H1 (cell line): ENCODE results near the gene HACD1. TPM values are rescaled to one million over a fixed set of nuclear protein-coding genes. Genes with fewer than 3 reads are reported as not detected.

Experiments
- CTCF ChIA-PET: fragments of 300-600 bp; sonication (Branson Sonifier 250); formaldehyde crosslinking; loops from one replicate; lab custom pipeline; 2021; ENCODE audit not compliant: partially characterized antibody; lab: Charles Lee
- POLR2A ChIA-PET: fragments of 300-600 bp; sonication (Branson Sonifier 250); formaldehyde crosslinking; loops from one replicate; lab custom pipeline; 2021; ENCODE audit warnings: inconsistent platforms; ENCODE audit not compliant: partially characterized antibody; lab: Charles Lee
- DNase-seq, 2 experiments: peaks; one replicate each; pipeline versions ENCODE4 v3.0.0 to v3.0.0-alpha.2; 2010 to 2022; ENCODE audit warnings: low spot score in 2 of 2, low read depth in 1 of 2, mixed read lengths in 1 of 2
- FAIRE-seq: peaks from 2 replicates; lab custom pipeline; 2011; peaks lifted over from hg19 to GRCh38; lab: Jason Lieb, UNC
- H2AFZ ChIP-seq: 2 replicates; pipeline ENCODE4 v1.8.1; 2012; ENCODE audit warnings: low read length, inconsistent platforms
- H2AK5ac ChIP-seq: 2 replicates; pipeline ENCODE4 v1.6.1; 2013; ENCODE audit warnings: low read depth, low read length
- H2BK120ac ChIP-seq: replicated peaks from 2 replicates; pipeline ENCODE3; 2013; ENCODE audit warnings: low read depth, low read length, inconsistent platforms
- H2BK12ac ChIP-seq: 2 replicates; pipeline ENCODE4 v1.6.1; 2013; ENCODE audit warnings: low read depth, low read length
- H2BK15ac ChIP-seq: 2 replicates; pipeline ENCODE4 v1.6.1; 2013; ENCODE audit warnings: low read length
- H2BK20ac ChIP-seq: 2 replicates; pipeline ENCODE4 v1.6.1; 2013; ENCODE audit warnings: low read length
- H2BK5ac ChIP-seq: 2 replicates; pipeline ENCODE4 v1.6.1; 2013; ENCODE audit warnings: low read depth, low read length
- H3K14ac ChIP-seq: 2 replicates; pipeline ENCODE4 v1.6.1; 2013; ENCODE audit warnings: inconsistent platforms; ENCODE audit not compliant: insufficient read length
- H3K18ac ChIP-seq: 2 replicates; pipeline ENCODE4 v1.6.1; 2013; ENCODE audit warnings: low read length; ENCODE audit errors: extremely low read depth
- H3K23ac ChIP-seq: 2 replicates; pipeline ENCODE4 v1.6.1; 2013; ENCODE audit warnings: inconsistent platforms; ENCODE audit not compliant: insufficient read length
- H3K23me2 ChIP-seq: 2 replicates; pipeline ENCODE4 v1.6.1; 2013; ENCODE audit warnings: low read depth, low read length
- H3K27ac ChIP-seq: 2 replicates; pipeline ENCODE4 v1.6.1; 2011; ENCODE audit warnings: low read depth, low read length, inconsistent platforms
- H3K27me3 ChIP-seq, 4 experiments: replicated peaks in 1 of 4; 1 replicate in 1 of 4; 2 replicates in 3 of 4; pipeline versions ENCODE4 v1.6.1 to v1.8.1; 2011 to 2013; ENCODE audit warnings: low read length in 3 of 4, mild to moderate bottlenecking in 3 of 4, inconsistent platforms in 2 of 4, mixed read lengths in 2 of 4, moderate library complexity in 1 of 4; ENCODE audit not compliant: control insufficient read depth in 3 of 4, insufficient read depth in 3 of 4; ENCODE audit errors: extremely low read depth in 1 of 4
- H3K36me3 ChIP-seq, 4 experiments: 2 replicates each; pipeline versions ENCODE4 v1.6.1 to v1.8.1; 2011 to 2013; ENCODE audit warnings: mild to moderate bottlenecking in 4 of 4, low read length in 3 of 4, moderate library complexity in 2 of 4, control low read depth in 1 of 4, inconsistent platforms in 1 of 4; ENCODE audit not compliant: insufficient read depth in 4 of 4, control insufficient read depth in 2 of 4
- H3K4ac ChIP-seq: replicated peaks from 2 replicates; pipeline ENCODE3; 2013; ENCODE audit warnings: low read length, low read depth, mixed read lengths, inconsistent platforms; ENCODE audit not compliant: insufficient read length
- H3K4me1 ChIP-seq, 4 experiments: replicated peaks in 1 of 4; 1 replicate in 1 of 4; 2 replicates in 3 of 4; pipeline versions ENCODE4 v1.6.1 to v1.8.1; 2011 to 2013; ENCODE audit warnings: low read length in 3 of 4, inconsistent platforms in 2 of 4, mixed read lengths in 1 of 4; ENCODE audit not compliant: insufficient read depth in 4 of 4, control insufficient read depth in 3 of 4
- H3K4me2 ChIP-seq, 2 experiments: 2 replicates each; pipeline versions ENCODE4 v1.6.1 to v1.8.1; 2011 to 2013; ENCODE audit warnings: low read depth in 2 of 2, low read length in 2 of 2, control low read depth in 1 of 2, inconsistent platforms in 1 of 2, mild to moderate bottlenecking in 1 of 2; ENCODE audit not compliant: insufficient read depth in 1 of 2
- H3K4me3 ChIP-seq, 4 experiments: fragments of 200-600, 300-600 bp in 1 of 4; sonication (generic), shearing (Covaris generic), sonication (Bioruptor Twin) in 1 of 4; 2 replicates each; pipeline versions ENCODE4 v1.5.1 to v1.8.1; 2011 to 2016; ENCODE audit warnings: low read length in 4 of 4, low read depth in 3 of 4, control low read depth in 2 of 4, inconsistent platforms in 2 of 4, mild to moderate bottlenecking in 2 of 4, mixed read lengths in 1 of 4, moderate library complexity in 1 of 4; ENCODE audit not compliant: insufficient read depth in 2 of 4; ENCODE audit errors: extremely low read depth in 1 of 4
- H3K56ac ChIP-seq: replicated peaks from 2 replicates; pipeline ENCODE3; 2013; ENCODE audit warnings: low read depth, mild to moderate bottlenecking, mixed read lengths, low read length, inconsistent platforms; ENCODE audit not compliant: insufficient read length
- H3K79me1 ChIP-seq: 2 replicates; pipeline ENCODE4 v1.6.1; 2013; ENCODE audit warnings: low read depth, low read length, control low read depth
- H3K79me2 ChIP-seq, 2 experiments: 2 replicates each; pipeline versions ENCODE4 v1.6.1 to v1.8.1; 2012 to 2013; ENCODE audit warnings: low read length in 2 of 2, mild to moderate bottlenecking in 2 of 2, inconsistent platforms in 1 of 2; ENCODE audit not compliant: insufficient read depth in 2 of 2, control insufficient read depth in 1 of 2
- H3K9ac ChIP-seq, 4 experiments: replicated peaks in 1 of 4; 1 replicate in 1 of 4; 2 replicates in 3 of 4; pipeline versions ENCODE4 v1.6.1 to v1.8.1; 2011 to 2013; ENCODE audit warnings: low read depth in 3 of 4, low read length in 3 of 4, control low read depth in 2 of 4, mild to moderate bottlenecking in 2 of 4, moderate library complexity in 2 of 4, inconsistent platforms in 1 of 4; ENCODE audit errors: extremely low read depth in 1 of 4
- H3K9me3 ChIP-seq, 2 experiments: 2 replicates each; pipeline versions ENCODE4 v1.6.1 to v1.8.1; 2012 to 2013; ENCODE audit warnings: mild to moderate bottlenecking in 2 of 2, moderate library complexity in 2 of 2, control low read depth in 1 of 2, inconsistent platforms in 1 of 2, low read depth in 1 of 2, low read length in 1 of 2, mixed read lengths in 1 of 2; ENCODE audit not compliant: insufficient read depth in 2 of 2
- H4K20me1 ChIP-seq, 2 experiments: replicated peaks in 1 of 2; 2 replicates each; pipeline versions ENCODE3 to v1.8.1; 2011 to 2013; ENCODE audit warnings: inconsistent platforms in 2 of 2, low read length in 2 of 2, mild to moderate bottlenecking in 1 of 2; ENCODE audit not compliant: insufficient read depth in 2 of 2, control insufficient read depth in 1 of 2
- H4K5ac ChIP-seq: 2 replicates; pipeline ENCODE4 v1.6.1; 2013; ENCODE audit warnings: low read length, low read depth, mixed read lengths, inconsistent platforms; ENCODE audit not compliant: insufficient read length
- H4K8ac ChIP-seq: 2 replicates; pipeline ENCODE4 v1.8.0; 2013; ENCODE audit warnings: mild to moderate bottlenecking, moderate library complexity, low read length, inconsistent platforms; ENCODE audit not compliant: insufficient read depth; ENCODE audit errors: extremely low read depth
- H4K91ac ChIP-seq: replicated peaks from 2 replicates; pipeline ENCODE3; 2013; ENCODE audit warnings: low read length, mixed read lengths, inconsistent platforms; ENCODE audit not compliant: insufficient read length
- ASH2L ChIP-seq: fragments of 200-600, 300-600 bp; sonication (generic); IDR thresholded peaks from one replicate; pipeline ENCODE4 v1.7.1; 2017; ENCODE audit warnings: low read length
- CBX8 ChIP-seq: fragments of 300-800, 300-1000 bp; sonication (generic); IDR thresholded peaks from 2 replicates; pipeline ENCODE4 v1.7.1; 2016; ENCODE audit warnings: low read depth, low read length, borderline replicate concordance
- CTBP2 ChIP-seq: IDR thresholded peaks from 2 replicates; pipeline ENCODE4 v1.7.0; 2011; ENCODE audit warnings: borderline replicate concordance, mild to moderate bottlenecking, moderate library complexity, mixed read lengths, low read length; ENCODE audit not compliant: insufficient read depth, insufficient read length
- KDM1A ChIP-seq: fragments of 200-600, 300-600 bp; sonication (generic); IDR thresholded peaks from 2 replicates; pipeline ENCODE4 v1.7.1; 2016; ENCODE audit warnings: mild to moderate bottlenecking, low read length, borderline replicate concordance
- NANOG ChIP-seq: IDR thresholded peaks from 2 replicates; pipeline ENCODE4 v1.6.1; 2011; ENCODE audit warnings: low read length, low read depth, mild to moderate bottlenecking, inconsistent platforms; ENCODE audit not compliant: insufficient read depth, poor library complexity, severe bottlenecking
- NRF1 ChIP-seq: IDR thresholded peaks from 2 replicates; pipeline ENCODE4 v1.6.1; 2011; ENCODE audit warnings: mild to moderate bottlenecking, low read depth, low read length, improper control_type of control experiment
- POLR2A ChIP-seq, 2 experiments: IDR thresholded peaks; 1 replicate in 1 of 2; 2 replicates in 1 of 2; pipeline ENCODE4 v1.6.1; 2011; ENCODE audit warnings: low read depth in 2 of 2, low read length in 2 of 2, mild to moderate bottlenecking in 2 of 2; ENCODE audit errors: control extremely low read depth in 1 of 2
- POU5F1 ChIP-seq: IDR thresholded peaks from 2 replicates; pipeline ENCODE4 v1.6.1; 2011; ENCODE audit warnings: low read depth, mild to moderate bottlenecking, low read length, moderate library complexity
- SP4 ChIP-seq: IDR thresholded peaks from 2 replicates; pipeline ENCODE4 v1.6.1; 2012; ENCODE audit warnings: low read length, inconsistent platforms
- TAF7 ChIP-seq: optimal IDR thresholded peaks from 2 replicates; pipeline ENCODE3; 2011; ENCODE audit warnings: low read depth, mild to moderate bottlenecking, inconsistent platforms, low read length, moderate library complexity, borderline replicate concordance
- TEAD4 ChIP-seq: IDR thresholded peaks from 2 replicates; pipeline ENCODE4 v1.6.1; 2012; ENCODE audit warnings: low read depth, low read length, inconsistent platforms, mixed read lengths
- YY1 ChIP-seq: IDR thresholded peaks from 2 replicates; pipeline ENCODE4 v1.6.1; 2011; ENCODE audit warnings: low read depth, mild to moderate bottlenecking, low read length
- WGBS, 2 experiments: shearing (Covaris generic) in 1 of 2; methylation state at CpG; one replicate each; pipeline versions ENCODE4 v1.1.6 to v1.1.7; 2013 to 2015; ENCODE audit warnings: low lambda C conversion rate in 2 of 2, mixed read lengths in 2 of 2, inconsistent platforms in 1 of 2, low coverage in 1 of 2, missing lambda C conversion rate in 1 of 2; ENCODE audit not compliant: insufficient replicate concordance in 2 of 2, insufficient coverage in 1 of 2, insufficient read length in 1 of 2; ENCODE audit errors: extremely low coverage in 1 of 2, missing lambda C conversion rate in 1 of 2; 5-methylcytosine and 5-hydroxymethylcytosine counted together
- polyA plus RNA-seq, 7 experiments: library from polyadenylated mRNA; depleted of rRNA in 3 of 7; stranded (reverse) in 5 of 7; unstranded in 2 of 7; fragments of >200 nt in 5 of 7; fragments of 200-250 nt in 2 of 7; gene quantifications; 1 replicate in 5 of 7; 2 replicates in 1 of 7; 4 replicates in 1 of 7; pipeline versions ENCODE4 v1.2.1 to v1.2.3, GENCODE V29; 2011 to 2013; ENCODE audit warnings: missing spikeins in 2 of 7, mixed read lengths in 2 of 7
- total RNA-seq: library from RNA; stranded (reverse); fragmentation: NEBNext Ultra II Directional; extraction: Animal tissue kit (Norgen Biotek cat#: 25700); gene quantifications from 2 replicates; pipeline ENCODE4 v1.2.1, GENCODE V29; 2021

The HACD1 gene
- total and polyA plus RNA-seq, 2 of the 8 experiments (the other 6 are each of a cell fraction or from before 2014, with no cell fraction given): 18.7 to 30.8 TPM

DNA sequence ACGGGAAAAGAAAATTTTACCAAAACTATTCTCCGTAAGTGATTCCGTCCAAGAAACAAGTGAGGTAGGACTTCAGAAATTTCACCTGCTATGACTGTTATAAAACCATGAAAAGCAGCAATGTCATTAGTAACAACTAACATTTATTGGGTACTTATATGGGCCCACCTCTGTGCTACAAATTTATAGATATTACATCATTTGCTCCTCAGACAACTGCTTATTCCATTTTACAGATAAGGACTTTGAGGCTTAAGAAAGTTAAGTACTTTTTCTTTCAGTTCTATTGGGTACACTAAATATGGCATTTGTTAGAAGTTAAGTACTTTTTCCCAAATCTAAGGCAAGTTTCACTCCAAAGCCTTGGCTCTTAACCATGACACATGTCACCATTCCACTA lies 36.3 kb downstream of the HACD1 start:
- no peak for TF ChIP-seq CBX8
- no peak for TF ChIP-seq TAF7
- no peak for TF ChIP-seq ASH2L
- TF ChIP-seq POLR2A (IDR thresholded peaks at IDR 0.05; ENCODE audit: control extremely low read depth in 1 of 2, low read depth in 2 of 2, low read length in 2 of 2): no peak
- TF ChIP-seq YY1: no peak
- no peak for TF ChIP-seq NANOG
- TF ChIP-seq CTBP2: no peak
- TF ChIP-seq POU5F1: no peak
- no peak for TF ChIP-seq SP4
- TF ChIP-seq KDM1A: no peak
- no peak for TF ChIP-seq TEAD4
- TF ChIP-seq NRF1: no peak
- no peaks in the 10 kb centered on the region for H3K79me2 ChIP-seq
- no peak for FAIRE-seq

More for the DNA sequence above, 36.3 kb downstream of the HACD1 start:
- POLR2A ChIA-PET: interaction anchor here (1.4 kb wide), 1 partner anchor 10 kb away, joined by 3 read pairs; no protein-coding TSS in a partner anchor
- Histone ChIP-seq H4K5ac (no peak overlapping the region), H3K36me3 (no peaks in the 10 kb centered on the region), H4K8ac (no peak overlapping the region), H3K9me3 (no peaks in the 10 kb centered on the region), H4K91ac (no peak overlapping the region), H3K4me1 (no peaks in the 10 kb centered on the region), H3K79me1 (no peaks in the 10 kb centered on the region), H2BK120ac (no peak overlapping the region), H3K27me3 (no peaks in the 10 kb centered on the region), H3K4me2 (no peak overlapping the region), H2AFZ (no peak overlapping the region), H3K4me3 (no peak overlapping the region), H3K18ac (no peak overlapping the region), H2BK12ac (no peak overlapping the region), H3K23me2 (no peaks in the 10 kb centered on the region), H2BK15ac (no peak overlapping the region), H3K23ac (no peak overlapping the region), H2BK20ac (no peak overlapping the region), H2AK5ac (no peak overlapping the region), H4K20me1 (no peaks in the 10 kb centered on the region), H2BK5ac (no peak overlapping the region), H3K9ac (no peak overlapping the region), H3K4ac (no peak overlapping the region), H3K56ac (no peak overlapping the region), H3K14ac (no peak overlapping the region), H3K27ac (no peak overlapping the region)
- 95% methylated on average over 3 of the region's 3 CpGs; no CpG with 5 or more reads in 1 of the 2 experiments for WGBS, 2 experiments
- no peak for DNase-seq
- CTCF ChIA-PET: interaction anchor here (0.6 kb wide), 1 partner anchor 1037 kb away, joined by 3 read pairs; no protein-coding TSS in a partner anchor
